ENCODE data around the gene LRP6. TPM values are rescaled to one million over a fixed set of nuclear protein-coding genes. Genes with fewer than 3 reads are reported as not detected.
A peak's percentile ranks its signal among the peaks of the same experiment; 100 is the strongest.

LRP6 gene
- total and polyA plus RNA-seq, 2 donors, result 3.3 to 11.7 TPM

GRCh38 chr12:12091977-12092663 lies 174.7 kb downstream of the LRP6 start:
- no peaks in the 10 kb centered on the region for H3K36me3 ChIP-seq (ENCODE audit: control insufficient read depth in 2 of 2, insufficient read depth in 2 of 2, low read length in 1 of 2)
- H3K27ac ChIP-seq (ENCODE audit: low read depth in 1 of 2, low read length in 1 of 2), result no peak overlapping the region
- H3K4me1 ChIP-seq (ENCODE audit: control insufficient read depth in 2 of 2, insufficient read depth in 2 of 2, low read length in 2 of 2), result no peaks in the 10 kb centered on the region
- peaks cover 0 to 3% of the 10 kb centered on the region in 2 donors for H3K27me3 ChIP-seq (ENCODE audit: control insufficient read depth in 2 of 2, insufficient read depth in 1 of 2, low read length in 1 of 2)
- no peak overlapping the region for H3K4me3 ChIP-seq (ENCODE audit: low read length in 2 of 2)
- WGBS, result 94% methylated on average over 14 of the region's 14 CpGs
- H3K9me3 ChIP-seq (ENCODE audit: control insufficient read depth in 2 of 2, insufficient read depth in 1 of 2, low read length in 1 of 2), result no peaks in the 10 kb centered on the region
- DNase-seq (ENCODE audit: low read depth in 6 of 9, low spot score in 9 of 9), result no peak

GRCh38 chr12:12091071-12091470 lies 175.8 kb downstream of the LRP6 start:
- no peaks in the 10 kb centered on the region for H3K9me3 ChIP-seq (ENCODE audit: control insufficient read depth in 2 of 2, insufficient read depth in 1 of 2, low read length in 1 of 2)
- H3K4me1 ChIP-seq (ENCODE audit: control insufficient read depth in 2 of 2, insufficient read depth in 2 of 2, low read length in 2 of 2), result no peaks in the 10 kb centered on the region
- no peak overlapping the region for H3K4me3 ChIP-seq (ENCODE audit: low read length in 2 of 2)
- H3K36me3 ChIP-seq (ENCODE audit: control insufficient read depth in 2 of 2, insufficient read depth in 2 of 2, low read length in 1 of 2), result no peaks in the 10 kb centered on the region
- WGBS, result 96% methylated on average over 3 of the region's 3 CpGs
- H3K27me3 ChIP-seq (ENCODE audit: control insufficient read depth in 2 of 2, insufficient read depth in 1 of 2, low read length in 1 of 2), result peaks cover 0 to 3% of the 10 kb centered on the region in 2 donors
- H3K27ac ChIP-seq (ENCODE audit: low read depth in 1 of 2, low read length in 1 of 2), result no peak overlapping the region
- no peak for DNase-seq (ENCODE audit: low read depth in 6 of 9, low spot score in 9 of 9)

GRCh38 chr12:12088761-12089160 lies 178.1 kb downstream of the LRP6 start:
- no peak for DNase-seq (ENCODE audit: low read depth in 6 of 9, low spot score in 9 of 9)
- Histone ChIP-seq H3K9me3 (ENCODE audit: control insufficient read depth in 2 of 2, insufficient read depth in 1 of 2, low read length in 1 of 2) (no peaks in the 10 kb centered on the region), H3K27me3 (ENCODE audit: control insufficient read depth in 2 of 2, insufficient read depth in 1 of 2, low read length in 1 of 2) (peaks cover 0 to 3% of the 10 kb centered on the region in 2 donors), H3K4me1 (ENCODE audit: control insufficient read depth in 2 of 2, insufficient read depth in 2 of 2, low read length in 2 of 2) (no peaks in the 10 kb centered on the region), H3K27ac (ENCODE audit: low read depth in 1 of 2, low read length in 1 of 2) (no peak overlapping the region), H3K4me3 (ENCODE audit: low read length in 2 of 2) (no peak overlapping the region), H3K36me3 (ENCODE audit: control insufficient read depth in 2 of 2, insufficient read depth in 2 of 2, low read length in 1 of 2) (no peaks in the 10 kb centered on the region)
- 97% methylated on average over 9 of the region's 9 CpGs for WGBS

GRCh38 chr12:12088147-12088546 lies 178.7 kb downstream of the LRP6 start:
- Histone ChIP-seq H3K4me3 (ENCODE audit: low read length in 2 of 2) (no peak overlapping the region), H3K9me3 (ENCODE audit: control insufficient read depth in 2 of 2, insufficient read depth in 1 of 2, low read length in 1 of 2) (no peaks in the 10 kb centered on the region), H3K27me3 (ENCODE audit: control insufficient read depth in 2 of 2, insufficient read depth in 1 of 2, low read length in 1 of 2) (peaks cover 0 to 3% of the 10 kb centered on the region in 2 donors), H3K36me3 (ENCODE audit: control insufficient read depth in 2 of 2, insufficient read depth in 2 of 2, low read length in 1 of 2) (no peaks in the 10 kb centered on the region), H3K4me1 (ENCODE audit: control insufficient read depth in 2 of 2, insufficient read depth in 2 of 2, low read length in 2 of 2) (no peaks in the 10 kb centered on the region), H3K27ac (ENCODE audit: low read depth in 1 of 2, low read length in 1 of 2) (no peak overlapping the region)
- 97% methylated on average over 10 of the region's 10 CpGs for WGBS
- no peak for DNase-seq (ENCODE audit: low read depth in 6 of 9, low spot score in 9 of 9)

GRCh38 chr12:12087693-12088034 lies 179.2 kb downstream of the LRP6 start:
- WGBS, result 96% methylated on average over 2 of the region's 2 CpGs
- Histone ChIP-seq H3K27me3 (ENCODE audit: control insufficient read depth in 2 of 2, insufficient read depth in 1 of 2, low read length in 1 of 2) (peaks cover 0 to 3% of the 10 kb centered on the region in 2 donors), H3K4me1 (ENCODE audit: control insufficient read depth in 2 of 2, insufficient read depth in 2 of 2, low read length in 2 of 2) (no peaks in the 10 kb centered on the region), H3K4me3 (ENCODE audit: low read length in 2 of 2) (no peak overlapping the region), H3K36me3 (ENCODE audit: control insufficient read depth in 2 of 2, insufficient read depth in 2 of 2, low read length in 1 of 2) (no peaks in the 10 kb centered on the region), H3K27ac (ENCODE audit: low read depth in 1 of 2, low read length in 1 of 2) (no peak overlapping the region), H3K9me3 (ENCODE audit: control insufficient read depth in 2 of 2, insufficient read depth in 1 of 2, low read length in 1 of 2) (no peaks in the 10 kb centered on the region)
- no peak for DNase-seq (ENCODE audit: low read depth in 6 of 9, low spot score in 9 of 9)

GRCh38 chr12:12086973-12087692 lies 179.7 kb downstream of the LRP6 start:
- 97% methylated on average over 9 of the region's 9 CpGs for WGBS
- Histone ChIP-seq H3K27me3 (ENCODE audit: control insufficient read depth in 2 of 2, insufficient read depth in 1 of 2, low read length in 1 of 2) (peaks cover 0 to 3% of the 10 kb centered on the region in 2 donors), H3K4me1 (ENCODE audit: control insufficient read depth in 2 of 2, insufficient read depth in 2 of 2, low read length in 2 of 2) (no peaks in the 10 kb centered on the region), H3K27ac (ENCODE audit: low read depth in 1 of 2, low read length in 1 of 2) (no peak overlapping the region), H3K36me3 (ENCODE audit: control insufficient read depth in 2 of 2, insufficient read depth in 2 of 2, low read length in 1 of 2) (no peaks in the 10 kb centered on the region), H3K4me3 (ENCODE audit: low read length in 2 of 2) (no peak overlapping the region), H3K9me3 (ENCODE audit: control insufficient read depth in 2 of 2, insufficient read depth in 1 of 2, low read length in 1 of 2) (no peaks in the 10 kb centered on the region)
- no peak for DNase-seq (ENCODE audit: low read depth in 6 of 9, low spot score in 9 of 9)

GRCh38 chr12:12086362-12086761 lies 180.5 kb downstream of the LRP6 start:
- no peak for DNase-seq (ENCODE audit: low read depth in 6 of 9, low spot score in 9 of 9)
- WGBS, result 97% methylated on average over 5 of the region's 5 CpGs

GRCh38 chr12:12083688-12084087 lies 183.2 kb downstream of the LRP6 start:
- 93% methylated on average over 8 of the region's 8 CpGs for WGBS
- Histone ChIP-seq H3K27ac (ENCODE audit: low read depth in 1 of 2, low read length in 1 of 2) (no peak overlapping the region), H3K27me3 (ENCODE audit: control insufficient read depth in 2 of 2, insufficient read depth in 1 of 2, low read length in 1 of 2) (no peaks in the 10 kb centered on the region), H3K9me3 (ENCODE audit: control insufficient read depth in 2 of 2, insufficient read depth in 1 of 2, low read length in 1 of 2) (no peaks in the 10 kb centered on the region), H3K36me3 (ENCODE audit: control insufficient read depth in 2 of 2, insufficient read depth in 2 of 2, low read length in 1 of 2) (no peaks in the 10 kb centered on the region), H3K4me1 (ENCODE audit: control insufficient read depth in 2 of 2, insufficient read depth in 2 of 2, low read length in 2 of 2) (no peaks in the 10 kb centered on the region), H3K4me3 (ENCODE audit: low read length in 2 of 2) (no peak overlapping the region)
- no peak for DNase-seq (ENCODE audit: low read depth in 6 of 9, low spot score in 9 of 9)

More at GRCh38 chr12:12086362-12086761, 180.5 kb downstream of the LRP6 start:
- Histone ChIP-seq H3K27me3 (ENCODE audit: control insufficient read depth in 2 of 2, insufficient read depth in 1 of 2, low read length in 1 of 2) (peaks cover 0 to 3% of the 10 kb centered on the region in 2 donors), H3K4me3 (ENCODE audit: low read length in 2 of 2) (no peak overlapping the region), H3K4me1 (ENCODE audit: control insufficient read depth in 2 of 2, insufficient read depth in 2 of 2, low read length in 2 of 2) (no peaks in the 10 kb centered on the region), H3K9me3 (ENCODE audit: control insufficient read depth in 2 of 2, insufficient read depth in 1 of 2, low read length in 1 of 2) (no peaks in the 10 kb centered on the region), H3K36me3 (ENCODE audit: control insufficient read depth in 2 of 2, insufficient read depth in 2 of 2, low read length in 1 of 2) (no peaks in the 10 kb centered on the region), H3K27ac (ENCODE audit: low read depth in 1 of 2, low read length in 1 of 2) (no peak overlapping the region)

GRCh38 chr12:12081836-12082497 lies 184.9 kb downstream of the LRP6 start:
- Histone ChIP-seq H3K4me3 (ENCODE audit: low read length in 2 of 2) (no peak overlapping the region), H3K4me1 (ENCODE audit: control insufficient read depth in 2 of 2, insufficient read depth in 2 of 2, low read length in 2 of 2) (no peaks in the 10 kb centered on the region), H3K36me3 (ENCODE audit: control insufficient read depth in 2 of 2, insufficient read depth in 2 of 2, low read length in 1 of 2) (no peaks in the 10 kb centered on the region), H3K27me3 (ENCODE audit: control insufficient read depth in 2 of 2, insufficient read depth in 1 of 2, low read length in 1 of 2) (no peaks in the 10 kb centered on the region), H3K9me3 (ENCODE audit: control insufficient read depth in 2 of 2, insufficient read depth in 1 of 2, low read length in 1 of 2) (no peaks in the 10 kb centered on the region), H3K27ac (ENCODE audit: low read depth in 1 of 2, low read length in 1 of 2) (no peak overlapping the region)
- peak in 1 of 9 donors; percentile 33 for DNase-seq (ENCODE audit: low read depth in 6 of 9, low spot score in 9 of 9)
- 92% methylated on average over 3 of the region's 3 CpGs for WGBS

Data from thymus (tissue), 11 donors.